WTC11 (cell line): ENCODE data around the gene ZNF660.

Experiments
- CTCF ChIP-seq: fragments of 200-600 bp; IDR thresholded peaks from 2 replicates; pipeline ENCODE4 v1.8.0; 2022; ENCODE audit warnings: antibody characterized with exemption
- E2F1 ChIP-seq: sonication (generic); formaldehyde crosslinking; IDR thresholded peaks from 2 replicates; pipeline ENCODE4 v1.8.0; 2022; ENCODE audit warnings: mild to moderate bottlenecking, missing genetic modification reagents
- GTF2I ChIP-seq: fragments of 250-450 bp; sonication (Bioruptor Pico); conservative IDR thresholded peaks from 2 replicates; pipeline ENCODE4 v1.4.0; 2021; ENCODE audit warnings: mild to moderate bottlenecking
- IRF2 ChIP-seq: sonication (generic); formaldehyde crosslinking; IDR thresholded peaks from 2 replicates; pipeline ENCODE4 v1.8.0; 2022; ENCODE audit warnings: low read depth, missing genetic modification reagents, borderline replicate concordance
- SMAD3 ChIP-seq: sonication (generic); formaldehyde crosslinking; IDR thresholded peaks from 2 replicates; pipeline ENCODE4 v1.8.0; 2022; ENCODE audit warnings: missing genetic modification reagents, mild to moderate bottlenecking, borderline replicate concordance
- SP1 ChIP-seq: sonication (generic); formaldehyde crosslinking; conservative IDR thresholded peaks from 2 replicates; pipeline ENCODE4 v1.8.1; 2022; ENCODE audit warnings: missing genetic modification reagents
- USF1 ChIP-seq: sonication (generic); formaldehyde crosslinking; IDR thresholded peaks from 2 replicates; pipeline ENCODE4 v1.8.0; 2022; ENCODE audit warnings: mild to moderate bottlenecking, missing genetic modification reagents

GRCh38 chr3:44632193-44632592, 47.4 kb downstream of the ZNF660 start:
- no peak for TF ChIP-seq CTCF
- TF ChIP-seq GTF2I (CRISPR knock-in tag), result no peak
- TF ChIP-seq IRF2, result no peak
- no peak for TF ChIP-seq SP1 (CRISPR knock-in tag)
- TF ChIP-seq E2F1 (CRISPR knock-in tag), result no peak
- no peak for TF ChIP-seq SMAD3 (CRISPR knock-in tag)
- no peak for TF ChIP-seq USF1
